NCI-H526 treated with DMSO at 0.1 percent for 48 hours (cell line): ENCODE measurements around the gene DGCR2.
A peak's percentile ranks its signal among the peaks of the same experiment; 100 is the strongest.
"Not testable (repeated sequence)": the region's sequence is repeated elsewhere in the genome, so short reads cannot be mapped to it uniquely, and the experiment has no call there.

Experiments used
- DNase-seq: peaks from one replicate; lab custom pipeline; 2025; lab: John Stamatoyannopoulos, UW

The DGCR2 gene, protein sequence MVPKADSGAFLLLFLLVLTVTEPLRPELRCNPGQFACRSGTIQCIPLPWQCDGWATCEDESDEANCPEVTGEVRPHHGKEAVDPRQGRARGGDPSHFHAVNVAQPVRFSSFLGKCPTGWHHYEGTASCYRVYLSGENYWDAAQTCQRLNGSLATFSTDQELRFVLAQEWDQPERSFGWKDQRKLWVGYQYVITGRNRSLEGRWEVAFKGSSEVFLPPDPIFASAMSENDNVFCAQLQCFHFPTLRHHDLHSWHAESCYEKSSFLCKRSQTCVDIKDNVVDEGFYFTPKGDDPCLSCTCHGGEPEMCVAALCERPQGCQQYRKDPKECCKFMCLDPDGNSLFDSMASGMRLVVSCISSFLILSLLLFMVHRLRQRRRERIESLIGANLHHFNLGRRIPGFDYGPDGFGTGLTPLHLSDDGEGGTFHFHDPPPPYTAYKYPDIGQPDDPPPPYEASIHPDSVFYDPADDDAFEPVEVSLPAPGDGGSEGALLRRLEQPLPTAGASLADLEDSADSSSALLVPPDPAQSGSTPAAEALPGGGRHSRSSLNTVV

DNA sequence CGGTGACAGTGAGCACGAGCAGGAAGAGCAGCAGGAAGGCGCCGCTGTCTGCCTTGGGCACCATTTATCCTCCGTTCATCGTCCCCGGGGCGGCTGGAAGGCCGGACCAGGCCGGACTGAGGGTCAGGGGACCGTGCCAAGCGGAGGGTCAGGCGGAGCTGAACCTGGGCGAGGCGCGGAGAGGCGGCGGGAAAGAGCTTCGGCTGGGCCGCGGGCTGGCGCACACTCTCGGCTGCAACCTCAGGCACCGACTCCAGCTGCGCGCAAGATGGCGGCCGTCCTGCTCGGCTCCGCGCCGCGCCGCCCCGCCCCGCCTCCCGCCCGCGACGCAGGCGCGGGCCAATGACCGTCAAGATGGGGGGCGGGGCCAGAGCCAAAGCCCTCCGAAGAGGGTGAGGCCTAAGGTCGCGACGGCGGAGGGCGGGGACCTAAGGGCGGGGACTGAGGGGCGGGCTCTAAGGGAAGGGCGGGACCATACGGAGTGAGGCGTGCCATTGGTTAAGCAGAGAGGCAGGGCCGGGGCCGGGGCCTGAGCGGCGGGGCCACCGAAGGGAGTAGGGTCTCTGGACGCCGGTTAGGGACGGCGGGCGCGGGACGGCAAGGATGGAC, at the start of gene DGCR2:
Gene DGCR2, minus strand, starts transcription at position 270 of the 609 bp plus-strand sequence. Its CDS starts 206 bp downstream, at position 64.
- peak; percentile 78 for DNase-seq

DNA sequence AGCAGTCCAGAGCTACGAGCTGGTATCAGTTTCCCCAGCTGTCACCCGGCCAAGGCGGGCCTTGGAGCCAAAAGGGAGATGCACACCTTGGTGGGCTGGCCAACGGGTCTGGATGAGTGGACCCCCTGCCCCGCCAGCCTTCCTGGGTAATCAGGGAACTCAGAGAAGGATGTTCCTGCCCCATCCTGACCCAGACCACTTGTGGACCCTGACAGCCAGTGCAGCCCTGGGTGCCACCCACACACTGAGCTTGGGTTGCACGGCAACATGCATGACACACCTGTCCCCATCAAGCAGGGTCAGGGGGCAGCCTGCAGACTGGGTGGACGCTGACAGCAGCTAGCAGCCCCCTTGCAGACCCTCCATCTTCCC, 47.7 kb upstream of the DGCR2 start:
- DNase-seq: no peak

DNA sequence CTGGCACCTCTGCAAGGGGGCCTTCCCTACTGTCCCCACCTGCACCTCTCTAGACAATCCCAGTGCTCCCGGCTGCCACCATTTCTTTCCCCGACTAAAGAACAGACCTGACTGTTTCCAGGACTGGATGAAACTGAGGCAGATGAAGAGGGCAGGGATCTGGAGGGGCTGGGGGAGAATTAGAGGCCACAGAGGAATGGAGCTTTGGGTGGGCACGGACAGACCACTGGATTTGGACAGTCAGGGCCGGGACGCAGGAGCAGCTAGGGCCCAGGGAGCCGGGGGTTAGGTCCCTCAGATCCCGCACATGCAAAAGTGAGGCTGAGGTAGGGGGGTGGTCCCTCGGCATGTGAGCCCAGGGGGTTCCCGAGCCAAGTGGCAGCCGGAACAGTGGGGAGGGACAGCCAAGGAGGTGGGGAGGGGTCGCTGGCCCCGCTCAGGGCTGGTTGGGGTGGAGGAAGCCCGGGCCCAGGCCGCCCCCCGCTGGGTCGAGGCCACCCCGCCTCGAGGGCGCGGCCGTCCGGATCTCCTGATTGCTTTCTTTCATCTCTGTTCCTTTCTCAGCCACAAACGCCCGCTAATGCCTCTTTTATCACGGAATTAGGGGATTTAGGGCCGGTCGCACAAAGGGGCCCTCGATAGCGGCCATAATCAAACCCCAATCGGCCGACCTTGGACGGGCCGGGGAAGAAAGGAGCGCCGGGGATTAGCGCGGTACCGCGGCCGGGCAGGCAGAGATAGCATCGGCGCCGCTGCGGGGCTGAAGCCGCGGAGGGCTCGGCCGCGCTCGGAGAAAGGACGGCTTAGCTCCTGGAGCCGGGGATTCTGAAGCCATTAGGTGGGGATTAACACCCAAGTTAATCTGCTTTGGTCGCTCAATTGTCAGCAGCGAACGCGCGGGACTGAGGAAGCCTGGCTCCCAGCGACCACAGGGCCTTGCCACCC, 47.1 kb upstream of the DGCR2 start:
- no peak for DNase-seq

DNA sequence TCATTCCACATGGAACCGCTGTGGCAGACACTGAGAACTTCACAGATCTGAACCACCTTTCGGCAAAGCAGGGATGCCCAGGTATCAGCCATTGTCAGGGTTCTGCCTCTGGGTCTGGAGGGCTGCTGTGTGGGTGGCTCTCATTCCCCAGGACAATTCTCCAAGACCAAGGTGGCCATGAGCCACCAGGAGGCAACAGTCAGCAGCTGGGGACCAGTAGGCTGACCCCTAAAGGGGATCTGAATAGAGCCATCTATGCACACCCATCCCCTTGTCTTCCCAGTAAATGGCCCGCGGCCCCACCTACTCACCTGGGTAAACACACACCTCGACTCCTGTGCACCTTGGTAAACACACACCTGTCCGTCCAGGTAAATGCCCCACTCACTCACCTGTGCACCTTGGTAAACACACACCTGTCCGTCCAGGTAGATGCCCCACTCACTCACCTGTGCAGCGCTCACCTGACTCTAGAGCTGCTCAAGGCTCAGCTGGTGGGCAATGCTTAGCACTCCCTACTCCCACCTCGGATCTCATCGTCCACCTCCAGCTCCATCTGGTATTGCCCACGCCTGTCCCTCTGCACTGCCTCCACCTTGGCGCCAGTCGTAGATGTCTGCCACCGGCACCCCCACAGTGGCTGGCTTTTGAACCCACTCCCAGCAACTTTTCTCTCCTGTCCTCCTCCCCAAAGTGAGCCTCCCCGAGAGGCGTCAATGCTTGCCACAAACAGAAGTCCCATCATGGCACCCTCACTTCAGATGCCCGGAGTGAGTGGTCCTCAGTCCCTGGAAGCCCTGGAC, 46.1 kb upstream of the DGCR2 start:
- DNase-seq: no peak

DNA sequence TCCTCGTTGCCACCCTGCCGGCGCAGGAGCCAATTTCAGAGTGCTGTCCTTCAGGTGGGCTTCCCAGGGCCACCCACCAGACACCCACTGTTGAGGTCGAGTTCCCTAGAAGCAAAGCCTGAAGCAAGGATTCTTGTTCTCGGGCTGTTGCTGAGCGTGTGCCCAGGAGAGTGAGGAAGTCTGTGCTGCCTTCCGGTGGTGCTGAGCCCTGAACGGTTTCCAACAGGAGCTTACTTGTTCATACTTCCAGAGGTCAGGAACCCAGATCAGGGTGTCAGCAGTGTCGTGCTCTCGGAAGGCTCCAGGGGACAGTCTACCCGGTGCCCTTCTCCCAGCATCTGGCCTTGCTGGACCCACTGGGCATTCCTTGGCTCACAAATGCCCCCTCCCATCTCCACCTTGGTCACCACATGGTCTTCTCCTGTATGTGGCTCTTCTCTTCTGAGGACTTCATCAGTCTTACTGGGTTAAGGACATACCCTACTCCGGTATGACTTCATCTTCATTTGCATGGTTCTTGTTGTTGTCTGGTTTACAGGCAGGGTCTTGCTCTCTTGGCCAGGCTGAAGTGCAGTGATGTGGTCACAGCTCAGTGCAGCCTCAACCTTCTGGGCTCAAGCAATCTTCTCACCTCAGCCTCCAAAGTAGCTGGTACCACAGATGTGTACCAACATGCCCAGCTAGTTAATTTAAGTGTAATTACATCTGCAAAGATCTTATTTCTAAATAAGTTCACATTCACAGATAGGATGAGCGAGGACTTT, 45.1 kb upstream of the DGCR2 start:
- DNase-seq: no peak

DNA sequence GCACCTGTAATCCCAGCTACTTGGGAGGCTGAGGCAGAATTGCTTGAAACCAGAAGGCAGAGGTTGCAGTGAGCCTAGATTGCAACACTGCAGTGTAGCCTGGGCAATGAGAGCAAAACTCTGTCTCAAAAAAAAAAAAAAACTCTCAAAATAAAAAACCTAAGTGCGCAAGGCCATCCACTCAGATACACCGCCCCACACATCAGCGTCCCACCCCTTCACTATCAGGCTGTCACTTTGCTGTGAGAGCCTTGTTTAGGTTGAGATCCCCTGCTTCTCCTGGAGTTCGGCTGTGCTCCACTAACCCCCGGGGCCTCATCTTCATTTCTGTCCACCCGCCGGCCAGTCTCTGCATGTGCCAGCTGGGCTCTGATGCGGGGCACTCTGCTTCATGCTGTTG, 44.2 kb upstream of the DGCR2 start:
- no peak for DNase-seq

DNA sequence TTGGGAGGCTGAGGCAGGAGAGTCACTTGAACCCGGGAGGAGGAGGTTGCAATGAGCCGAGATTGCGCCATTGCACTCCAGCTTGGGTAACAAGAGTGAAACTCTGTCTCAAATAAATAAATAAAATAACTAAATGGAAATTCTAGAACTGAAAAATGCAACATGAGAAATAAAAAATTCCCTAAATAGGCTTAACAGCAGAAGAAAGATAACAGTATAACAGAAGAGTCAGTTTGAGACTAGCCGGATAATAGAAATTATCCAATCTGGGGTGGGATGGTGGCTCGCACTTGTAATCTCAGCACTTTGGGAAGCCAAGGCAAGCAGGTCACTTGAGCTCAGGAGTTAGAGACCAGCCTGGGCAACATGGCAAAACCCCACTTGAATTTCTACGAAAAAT, 42.2 kb upstream of the DGCR2 start:
- DNase-seq: no peak

DNA sequence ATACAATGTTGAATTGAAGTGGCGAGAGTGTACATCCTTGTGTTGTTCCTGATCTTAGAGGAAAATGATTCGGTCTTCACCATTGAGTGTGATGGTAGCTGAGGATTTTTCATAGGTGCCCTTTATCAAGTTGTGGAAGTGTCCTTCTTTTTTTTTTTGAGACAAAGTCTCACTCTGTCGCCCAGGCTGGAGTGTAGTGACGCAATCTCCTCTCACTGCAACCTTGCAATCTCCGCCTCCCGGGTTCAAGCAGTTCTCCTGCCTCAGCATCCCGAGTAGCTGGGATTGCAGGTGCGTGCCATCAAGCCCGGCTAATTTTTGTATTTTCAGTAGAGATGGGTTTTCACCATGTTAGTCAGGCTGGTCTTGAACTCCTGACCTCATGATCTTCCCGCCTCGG, 36.4 kb upstream of the DGCR2 start:
- DNase-seq: not testable (repeated sequence)

DNA sequence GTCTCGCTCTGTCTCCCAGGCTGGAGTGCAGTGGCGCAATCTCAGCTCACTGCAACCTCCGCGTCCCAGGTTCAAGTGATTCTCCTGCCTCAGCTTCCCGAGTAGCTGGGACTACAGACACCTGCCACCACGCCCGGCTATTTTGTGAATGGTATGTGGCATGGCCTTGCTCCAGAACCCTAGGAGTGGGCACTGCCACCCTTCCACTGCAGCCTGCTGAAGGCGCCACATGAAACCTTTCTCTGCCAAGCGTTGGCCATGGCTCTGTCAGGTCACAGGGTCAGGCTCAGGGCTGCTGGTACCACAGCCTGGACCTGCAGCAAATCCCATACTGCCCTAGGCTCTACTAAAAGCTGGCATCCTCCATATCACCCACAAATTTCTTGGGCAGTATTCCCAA, 33.9 kb upstream of the DGCR2 start:
- DNase-seq: not testable (repeated sequence)

DNA sequence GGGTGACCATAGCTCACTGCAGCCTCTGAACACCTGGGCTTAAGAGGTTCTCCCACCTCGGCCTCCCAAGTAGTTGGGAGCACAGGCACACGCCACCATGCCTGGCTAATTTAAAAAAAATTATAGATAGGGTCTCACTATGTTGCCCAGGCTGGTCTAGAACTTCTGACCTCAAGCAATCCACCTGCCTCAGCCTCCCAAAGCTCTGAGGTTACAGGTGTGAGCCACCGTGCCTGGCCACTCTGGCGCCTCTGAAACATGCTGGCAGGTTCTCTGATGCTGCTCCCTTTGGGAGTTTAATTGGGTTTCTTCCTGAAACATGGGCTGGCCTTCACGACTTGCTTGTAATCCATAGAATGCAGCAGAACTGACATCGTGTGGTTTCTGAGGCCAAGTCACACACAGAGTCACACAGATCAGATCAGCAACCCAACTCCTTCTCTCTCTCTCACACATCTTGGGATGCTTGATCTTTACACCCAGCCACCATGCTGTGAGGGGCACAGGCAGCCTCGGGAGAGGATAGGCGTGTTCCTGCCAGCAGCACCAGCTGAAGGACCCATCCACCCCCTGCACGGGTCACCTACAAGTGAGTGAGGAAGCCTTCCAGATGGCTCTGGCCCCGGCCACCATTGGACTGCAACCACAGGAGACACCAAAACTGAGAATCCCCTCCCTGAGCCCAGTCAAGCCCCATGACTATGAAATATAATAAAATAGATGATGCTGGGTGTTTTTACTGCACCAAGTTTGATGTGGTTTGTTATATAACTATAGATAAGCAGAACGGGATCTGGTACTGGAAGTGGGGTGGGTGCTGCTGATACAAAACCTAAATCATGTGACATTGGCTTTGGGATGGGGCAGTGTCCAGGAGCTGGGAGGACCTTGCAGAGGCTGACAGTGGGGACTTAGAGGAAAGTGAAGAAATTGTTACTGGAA, 31.0 kb upstream of the DGCR2 start:
- DNase-seq: no peak

DNA sequence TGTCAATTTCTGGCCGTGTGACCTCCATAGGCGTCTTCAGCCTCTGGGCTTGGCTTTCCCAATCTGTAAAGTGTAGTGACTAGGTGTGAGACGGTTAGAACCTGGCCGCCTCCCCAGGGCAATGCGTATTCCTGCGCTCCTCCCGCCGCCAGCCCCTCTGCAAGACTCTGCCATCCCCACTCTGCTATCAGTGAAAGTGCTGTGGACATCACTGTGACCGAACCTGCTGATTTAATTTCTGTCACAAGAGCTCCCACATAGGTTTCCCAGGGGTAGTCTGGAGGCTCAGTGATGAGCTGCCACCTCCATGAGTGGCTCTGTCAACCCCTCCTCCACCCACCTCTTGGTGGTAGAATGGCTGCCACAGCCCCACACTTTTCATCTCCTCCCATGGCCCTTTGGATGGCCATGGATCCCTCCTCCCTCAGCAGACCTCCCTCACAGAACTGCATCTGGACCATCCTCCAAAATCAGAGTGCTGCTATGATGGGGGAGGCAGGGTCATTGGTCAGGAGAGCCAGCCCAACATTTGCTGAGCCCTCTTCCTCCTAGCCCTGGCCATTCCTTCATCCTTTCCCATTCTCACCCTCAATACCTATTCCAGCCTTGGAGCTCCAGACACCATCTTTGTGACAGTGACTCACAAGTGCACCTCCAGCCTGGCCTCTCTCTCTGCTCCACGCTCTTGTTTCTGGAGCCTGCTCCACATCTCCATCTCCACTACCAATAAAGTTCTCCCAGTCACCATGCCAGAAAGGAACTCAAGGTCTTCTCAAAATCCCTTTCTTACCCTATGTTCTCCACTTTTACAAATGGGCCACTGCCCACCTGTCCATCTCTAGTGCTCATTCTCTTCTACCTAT, 29.3 kb upstream of the DGCR2 start:
- DNase-seq: no peak

DNA sequence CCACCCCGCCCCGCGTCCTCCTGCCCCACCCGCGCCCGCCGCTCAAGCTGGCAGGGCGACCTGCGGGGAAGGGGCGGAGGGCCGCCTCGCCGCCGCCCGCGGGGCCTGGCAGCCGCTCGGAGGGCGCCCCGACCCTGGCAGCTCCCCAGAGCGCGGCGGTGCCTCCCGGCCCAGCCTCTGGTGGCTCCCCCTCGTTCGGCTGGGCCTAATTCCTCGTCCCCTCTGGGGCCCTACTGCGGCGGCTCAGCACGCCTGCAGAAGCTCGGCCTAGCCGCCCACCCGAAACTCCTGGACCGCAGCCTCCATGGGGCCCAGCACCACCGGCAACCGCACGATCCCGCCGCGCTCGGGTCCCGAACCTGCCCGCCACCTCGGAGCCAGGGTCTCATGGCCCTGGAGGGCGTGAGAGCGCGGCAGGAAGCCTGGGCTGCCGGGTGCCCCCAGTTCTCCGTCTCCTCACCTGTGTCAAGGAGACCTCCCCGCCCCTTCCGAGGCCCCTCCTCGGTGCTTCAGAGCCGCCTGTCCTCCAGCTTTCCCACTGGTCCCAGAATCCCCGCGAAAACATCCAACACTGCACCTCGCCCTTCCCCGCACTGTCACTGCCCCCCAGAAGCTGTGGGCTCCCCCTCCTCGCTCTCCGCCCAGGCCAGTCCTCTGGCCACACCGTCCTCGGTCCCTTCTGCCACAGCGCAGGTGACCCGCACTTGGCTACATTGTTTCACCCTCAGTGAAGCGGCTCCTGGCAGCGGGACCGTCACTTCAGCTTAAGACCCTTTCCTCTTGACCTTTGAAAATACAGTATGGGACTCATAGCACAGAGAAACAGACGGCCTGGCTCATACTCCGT, 28.5 kb upstream of the DGCR2 start:
- no peak for DNase-seq

DNA sequence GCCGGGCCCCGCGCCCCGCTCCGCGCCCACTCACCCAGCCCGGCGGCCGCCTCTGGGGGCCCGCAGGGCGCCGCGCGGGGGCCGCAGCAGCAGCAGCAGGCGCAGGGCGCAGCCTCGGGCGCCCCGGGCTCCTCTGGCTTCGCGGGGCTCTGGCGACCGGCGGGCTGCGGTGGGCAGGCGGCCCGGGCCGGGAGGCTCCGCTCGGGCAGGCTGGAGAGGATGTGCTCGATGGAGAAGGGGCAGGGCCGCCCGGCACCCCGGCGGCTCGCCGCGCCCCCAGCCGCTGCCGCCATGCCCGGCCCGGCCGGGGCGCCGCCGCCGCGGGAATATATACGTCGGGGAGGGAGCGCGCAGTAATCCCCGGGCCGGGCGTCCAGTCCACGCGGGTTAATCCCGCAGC, 27.8 kb upstream of the DGCR2 start, which contains the start of gene GSC2:
Gene GSC2, minus strand, starts transcription at position 302 of the 400 bp plus-strand sequence. Its CDS starts 9 bp downstream, at position 293.
- DNase-seq: no peak

DNA sequence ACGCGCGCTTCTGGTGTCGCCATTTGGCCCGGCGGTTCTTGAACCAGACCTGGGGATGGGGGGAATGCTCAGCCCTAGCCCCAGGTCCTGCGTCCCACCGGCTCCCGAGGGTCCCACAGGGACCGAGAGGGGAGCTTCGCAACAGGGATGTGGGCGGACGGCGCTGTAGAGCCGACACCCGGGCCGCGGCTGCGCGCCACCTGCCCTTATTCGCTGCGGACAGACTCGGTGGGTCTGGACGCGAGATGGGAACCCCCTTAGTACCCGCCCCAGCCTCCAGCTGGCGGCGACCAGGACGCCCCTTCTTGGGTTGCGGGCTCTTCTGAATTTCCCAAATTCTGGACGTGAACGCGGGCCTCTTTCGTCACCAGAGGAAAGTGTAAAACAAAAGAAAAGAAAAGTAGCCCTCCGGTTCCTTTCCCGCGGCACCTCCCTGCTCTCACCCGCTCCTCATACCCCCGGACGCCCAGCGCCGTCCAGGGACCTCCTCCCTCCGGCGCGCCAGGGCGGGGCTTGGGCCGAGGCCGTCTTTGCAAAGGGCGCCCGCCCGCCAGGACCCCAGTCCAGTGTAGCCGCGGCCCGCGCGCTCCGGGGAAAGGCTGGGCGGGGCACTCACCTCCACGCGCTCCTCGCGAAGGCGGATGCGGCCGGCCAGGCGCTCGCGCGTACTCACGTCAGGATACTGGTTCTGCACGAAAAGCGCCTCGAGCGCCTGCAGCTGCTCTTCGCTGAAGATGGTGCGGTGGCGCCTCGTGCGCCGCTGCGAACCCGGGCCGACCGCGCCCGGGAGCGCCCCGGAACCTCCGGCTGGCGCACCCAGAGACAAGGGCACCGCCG, 27.1 kb upstream of the DGCR2 start:
- no peak for DNase-seq

DNA sequence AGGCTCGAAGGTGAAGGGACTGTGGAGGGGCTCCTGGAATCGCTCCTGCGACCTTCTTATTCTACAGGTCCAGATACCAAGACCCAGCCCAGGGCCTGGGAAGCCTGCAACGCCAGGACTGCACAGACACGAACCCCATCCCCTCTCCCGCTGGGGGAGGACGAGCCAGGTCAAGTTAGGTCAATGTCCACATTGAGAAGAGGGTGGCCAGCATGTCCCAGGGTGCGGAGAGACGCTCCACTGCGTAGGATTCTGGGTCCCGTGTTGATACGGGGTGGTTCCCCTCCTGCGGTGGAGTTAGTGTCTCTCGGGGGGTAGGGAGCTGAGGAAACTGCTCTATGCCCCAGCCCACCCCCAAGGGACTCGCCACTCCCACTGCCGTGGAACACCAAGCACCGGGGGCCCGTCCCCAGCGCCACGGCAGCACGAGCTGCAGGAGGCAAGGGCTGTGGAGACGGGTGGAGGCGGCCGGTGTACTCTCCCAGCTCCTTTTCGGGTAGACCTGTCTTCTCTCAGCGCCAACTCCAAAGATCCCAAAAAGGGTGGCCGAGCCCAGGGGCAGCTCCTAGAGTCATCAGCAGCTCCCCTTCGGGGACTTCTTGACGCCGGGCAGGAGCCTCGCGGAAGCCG, 26.3 kb upstream of the DGCR2 start:
- no peak for DNase-seq

DNA sequence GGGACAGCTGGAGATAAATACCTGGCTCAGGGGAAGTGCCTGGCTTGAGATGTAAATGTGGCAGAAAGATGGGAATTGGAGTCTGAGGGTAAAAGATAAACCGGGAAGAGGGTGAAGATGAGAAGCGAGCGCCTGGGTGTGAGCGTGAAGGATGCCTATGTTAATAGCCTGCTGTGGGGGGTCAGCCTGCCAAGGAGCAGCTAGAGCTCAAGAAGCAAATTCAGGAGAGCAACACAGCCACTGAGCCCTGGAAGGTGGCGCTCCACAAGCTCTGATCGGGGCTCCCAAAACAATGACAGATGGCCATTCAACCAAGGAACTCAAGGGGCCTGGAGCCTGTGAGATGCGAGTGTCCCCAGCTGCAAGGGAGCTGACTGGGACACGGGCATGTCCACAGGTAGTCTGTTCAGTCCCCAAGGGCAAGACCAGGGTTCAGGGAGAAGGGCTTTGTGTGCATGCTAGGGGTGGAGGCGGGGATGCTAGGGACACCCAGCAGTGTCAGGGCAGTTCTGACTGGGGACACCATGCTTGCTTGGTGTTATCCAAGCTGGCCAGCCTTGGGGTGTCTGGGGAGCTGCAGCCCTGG, 25.1 kb upstream of the DGCR2 start:
- no peak for DNase-seq
